ENCODE results near the gene UTS2R.

UTS2R gene

DNA sequence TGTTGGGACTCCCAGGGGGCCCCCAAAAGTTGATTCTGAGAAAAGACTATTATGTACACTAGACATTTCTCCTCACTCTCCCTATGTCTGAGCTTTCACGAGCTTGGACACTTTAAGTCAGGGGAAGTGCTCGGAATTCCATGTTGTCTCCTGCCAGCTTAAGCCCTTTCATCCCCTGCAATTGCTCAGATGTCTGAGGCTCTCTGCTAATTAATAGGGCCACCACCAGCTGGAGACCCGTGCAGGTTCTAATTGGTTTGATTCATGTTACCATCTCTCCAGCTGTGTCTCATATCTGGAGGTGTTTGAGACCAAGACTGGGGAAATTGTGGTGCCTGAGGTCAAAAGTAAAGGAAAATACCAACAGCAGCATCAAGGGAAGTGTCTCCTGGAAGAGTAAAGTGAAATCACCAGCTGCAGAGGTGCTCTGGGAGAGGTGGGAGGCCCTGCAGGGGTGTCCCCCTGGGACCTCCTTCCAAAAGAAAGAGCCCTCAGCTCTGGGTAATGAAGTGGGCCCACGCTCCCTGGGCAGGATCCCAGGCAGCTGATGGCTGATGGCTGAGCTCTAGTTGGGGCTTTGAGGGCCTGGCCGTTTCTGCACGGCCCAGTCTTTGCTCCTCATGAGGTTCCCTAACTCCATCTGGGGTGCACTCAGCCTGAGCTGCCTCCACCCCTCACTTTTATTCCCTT is 5.8 kb upstream of the UTS2R start:
- no peak for DNase-seq
- CTCF ChIA-PET = interaction anchor here (1.2 to 2.0 kb wide), 4 partner anchors 10 to 15 kb away, joined by 3 to 6 read pairs (median 4); no protein-coding TSS in a partner anchor
- Histone ChIP-seq H3K4me3 (ENCODE audit: control insufficient read depth in 1 of 7, extremely low read depth in 1 of 7, insufficient read depth in 4 of 7, low read depth in 2 of 7, low read length in 6 of 7) (no peak overlapping the region), H3K36me3 (ENCODE audit: control insufficient read depth in 4 of 4, insufficient read depth in 4 of 4, low read length in 3 of 4) (no peaks in the 10 kb centered on the region), H3K9me3 (ENCODE audit: control extremely low read depth in 1 of 5, control insufficient read depth in 4 of 5, insufficient read depth in 2 of 5, low read depth in 1 of 5, low read length in 4 of 5) (no peaks in the 10 kb centered on the region), H3K4me1 (ENCODE audit: control extremely low read depth in 1 of 4, control insufficient read depth in 4 of 4, insufficient read depth in 4 of 4, low read length in 3 of 4) (peaks cover 0 to 5% (median 4%) of the 10 kb centered on the region in 4 experiments), H3K27ac (ENCODE audit: insufficient read depth in 1 of 2, low read depth in 1 of 2, low read length in 2 of 2, poor library complexity in 1 of 2, severe bottlenecking in 2 of 2) (no peak overlapping the region), H3K27me3 (replicated peaks in 2 of 5; ENCODE audit: control insufficient read depth in 4 of 5, insufficient read depth in 5 of 5, low read length in 4 of 5) (peaks cover 4 to 31% (median 12%) of the 10 kb centered on the region in 5 experiments)
- POLR2A ChIA-PET = no interaction called here
- WGBS (ENCODE audit: insufficient coverage) = 84% methylated on average over 4 of the region's 6 CpGs

DNA sequence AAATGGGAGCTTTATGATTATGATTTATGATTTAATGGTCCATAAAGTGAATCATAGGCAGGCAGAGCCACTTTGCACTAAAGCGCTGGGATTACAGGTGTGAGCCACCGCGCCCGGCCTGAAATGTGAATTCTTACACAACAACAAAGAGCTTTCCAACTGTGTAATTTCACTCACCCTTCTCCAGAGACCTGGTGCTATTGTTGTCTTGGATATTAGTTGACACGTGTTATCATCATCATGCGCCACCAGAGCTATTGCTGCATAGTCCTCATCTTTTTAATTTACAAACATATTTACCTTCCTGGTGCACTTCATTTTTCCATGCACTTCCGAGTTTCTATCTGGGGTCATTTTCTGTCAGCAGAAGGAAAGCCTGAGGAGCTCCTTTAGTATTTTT is 4.8 kb upstream of the UTS2R start:
- Histone ChIP-seq H3K36me3 (ENCODE audit: control insufficient read depth in 4 of 4, insufficient read depth in 4 of 4, low read length in 3 of 4) (no peaks in the 10 kb centered on the region), H3K27me3 (replicated peaks in 2 of 5; ENCODE audit: control insufficient read depth in 4 of 5, insufficient read depth in 5 of 5, low read length in 4 of 5) (peaks cover 4 to 41% (median 19%) of the 10 kb centered on the region in 5 experiments), H3K4me3 (ENCODE audit: control insufficient read depth in 1 of 7, extremely low read depth in 1 of 7, insufficient read depth in 4 of 7, low read depth in 2 of 7, low read length in 6 of 7) (no peak overlapping the region), H3K9me3 (ENCODE audit: control extremely low read depth in 1 of 5, control insufficient read depth in 4 of 5, insufficient read depth in 2 of 5, low read depth in 1 of 5, low read length in 4 of 5) (no peaks in the 10 kb centered on the region), H3K27ac (ENCODE audit: insufficient read depth in 1 of 2, low read depth in 1 of 2, low read length in 2 of 2, poor library complexity in 1 of 2, severe bottlenecking in 2 of 2) (no peak overlapping the region), H3K4me1 (ENCODE audit: control extremely low read depth in 1 of 4, control insufficient read depth in 4 of 4, insufficient read depth in 4 of 4, low read length in 3 of 4) (peaks cover 0 to 15% (median 12%) of the 10 kb centered on the region in 4 experiments)
- ChIA-PET CTCF (interaction anchor here (0.9 to 2.0 kb wide), 3 partner anchors 14 to 163 kb away, joined by 3 to 6 read pairs (median 4); no protein-coding TSS in a partner anchor), POLR2A (no interaction called here)
- WGBS (ENCODE audit: insufficient coverage) = 100% methylated on average over 5 of the region's 7 CpGs
- no peak for DNase-seq

DNA sequence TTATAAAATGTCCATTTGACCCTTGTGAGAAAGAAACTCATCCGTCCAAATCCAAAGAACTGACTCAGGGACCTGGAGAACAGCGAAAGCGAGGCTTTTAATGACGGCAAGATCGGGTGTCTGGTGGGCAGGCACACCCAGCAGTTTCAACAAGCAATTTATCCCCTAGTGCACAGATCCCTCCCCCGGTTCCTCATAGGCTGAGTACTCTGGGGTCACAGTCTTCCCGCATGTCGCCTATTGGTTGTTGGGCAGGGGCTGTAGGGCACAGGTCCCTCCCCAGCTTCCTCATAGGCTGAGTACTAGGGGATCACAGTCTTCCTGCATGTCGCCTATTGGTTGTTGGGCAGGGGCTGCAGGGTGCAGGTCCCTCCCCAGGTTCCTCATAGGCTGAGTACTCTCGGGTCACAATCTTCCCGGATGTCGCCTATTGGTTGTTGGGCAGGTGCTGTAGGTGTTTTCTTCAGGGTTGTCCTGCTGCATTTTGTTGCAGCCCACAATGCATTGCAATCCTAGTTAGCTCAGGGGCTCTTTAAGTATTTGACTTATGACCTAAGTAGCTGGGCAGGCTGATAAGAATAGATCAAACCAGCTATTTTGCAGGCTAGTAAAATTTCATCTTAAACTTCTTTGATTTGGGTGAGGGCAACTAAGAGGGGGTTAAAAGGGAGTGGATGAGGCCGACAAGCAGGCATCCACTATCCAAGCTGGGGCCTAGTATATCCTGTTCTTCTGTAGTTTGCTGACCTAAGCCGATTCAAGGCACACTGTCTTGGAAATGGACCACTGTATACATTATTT is 3.6 kb upstream of the UTS2R start:
- ChIA-PET POLR2A (interaction anchor here (0.5 kb wide), 1 partner anchor 42 kb away, joined by 10 read pairs; no protein-coding TSS in a partner anchor), CTCF (interaction anchor here (0.9 kb wide), 1 partner anchor 15 kb away, joined by 3 read pairs; no protein-coding TSS in a partner anchor)
- Histone ChIP-seq H3K27me3 (replicated peaks in 2 of 5; ENCODE audit: control insufficient read depth in 4 of 5, insufficient read depth in 5 of 5, low read length in 4 of 5) (peaks cover 7 to 53% (median 23%) of the 10 kb centered on the region in 5 experiments), H3K9me3 (ENCODE audit: control extremely low read depth in 1 of 5, control insufficient read depth in 4 of 5, insufficient read depth in 2 of 5, low read depth in 1 of 5, low read length in 4 of 5) (no peaks in the 10 kb centered on the region), H3K4me3 (ENCODE audit: control insufficient read depth in 1 of 7, extremely low read depth in 1 of 7, insufficient read depth in 4 of 7, low read depth in 2 of 7, low read length in 6 of 7) (no peak overlapping the region), H3K4me1 (ENCODE audit: control extremely low read depth in 1 of 4, control insufficient read depth in 4 of 4, insufficient read depth in 4 of 4, low read length in 3 of 4) (peaks cover 0 to 26% (median 22%) of the 10 kb centered on the region in 4 experiments), H3K27ac (ENCODE audit: insufficient read depth in 1 of 2, low read depth in 1 of 2, low read length in 2 of 2, poor library complexity in 1 of 2, severe bottlenecking in 2 of 2) (peak overlapping the region in 1 of 2 experiments; percentile 54), H3K36me3 (ENCODE audit: control insufficient read depth in 4 of 4, insufficient read depth in 4 of 4, low read length in 3 of 4) (no peaks in the 10 kb centered on the region)
- peak in 1 of 3 donors; percentile 51 for DNase-seq
- WGBS (ENCODE audit: insufficient coverage) = 95% methylated on average over 12 of the region's 14 CpGs

DNA sequence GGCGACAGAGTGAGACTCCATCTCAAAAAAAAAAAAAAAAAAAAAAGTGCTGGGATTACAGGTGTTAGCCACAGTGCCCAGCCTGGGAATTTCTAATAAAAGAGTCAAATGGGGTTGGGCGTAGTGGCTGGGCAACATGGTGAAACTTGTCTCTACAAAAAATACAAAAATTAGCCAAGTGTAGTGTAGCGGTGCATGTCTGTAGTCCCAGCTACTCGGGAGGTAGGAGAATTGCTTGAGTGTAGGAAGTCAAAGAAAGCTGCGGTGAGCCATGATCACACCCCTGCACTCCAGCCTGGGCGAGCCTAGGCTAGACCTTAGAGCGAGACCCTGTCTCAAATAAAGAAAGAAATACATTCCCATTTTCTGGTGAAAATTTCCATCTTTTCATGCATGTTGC is 2.4 kb upstream of the UTS2R start:
- WGBS (ENCODE audit: insufficient coverage) = 93% methylated on average over 5 of the region's 7 CpGs
- no peak overlapping the region for H3K4me3 ChIP-seq (ENCODE audit: control insufficient read depth in 1 of 7, extremely low read depth in 1 of 7, insufficient read depth in 4 of 7, low read depth in 2 of 7, low read length in 6 of 7)
- ChIA-PET CTCF (interaction anchor here (1.5 kb wide), 1 partner anchor 17 kb away, joined by 4 read pairs; no protein-coding TSS in a partner anchor), POLR2A (no interaction called here)
- no peak overlapping the region for H3K27ac ChIP-seq (ENCODE audit: insufficient read depth in 1 of 2, low read depth in 1 of 2, low read length in 2 of 2, poor library complexity in 1 of 2, severe bottlenecking in 2 of 2)
- no peak for DNase-seq
- H3K27me3 ChIP-seq (replicated peaks in 2 of 5; ENCODE audit: control insufficient read depth in 4 of 5, insufficient read depth in 5 of 5, low read length in 4 of 5) = peaks cover 10 to 66% (median 30%) of the 10 kb centered on the region in 5 experiments
- H3K4me1 ChIP-seq (ENCODE audit: control extremely low read depth in 1 of 4, control insufficient read depth in 4 of 4, insufficient read depth in 4 of 4, low read length in 3 of 4) = peaks cover 0 to 26% (median 22%) of the 10 kb centered on the region in 4 experiments
- H3K9me3 ChIP-seq (ENCODE audit: control extremely low read depth in 1 of 5, control insufficient read depth in 4 of 5, insufficient read depth in 2 of 5, low read depth in 1 of 5, low read length in 4 of 5) = no peaks in the 10 kb centered on the region
- H3K36me3 ChIP-seq (ENCODE audit: control insufficient read depth in 4 of 4, insufficient read depth in 4 of 4, low read length in 3 of 4) = no peaks in the 10 kb centered on the region

DNA sequence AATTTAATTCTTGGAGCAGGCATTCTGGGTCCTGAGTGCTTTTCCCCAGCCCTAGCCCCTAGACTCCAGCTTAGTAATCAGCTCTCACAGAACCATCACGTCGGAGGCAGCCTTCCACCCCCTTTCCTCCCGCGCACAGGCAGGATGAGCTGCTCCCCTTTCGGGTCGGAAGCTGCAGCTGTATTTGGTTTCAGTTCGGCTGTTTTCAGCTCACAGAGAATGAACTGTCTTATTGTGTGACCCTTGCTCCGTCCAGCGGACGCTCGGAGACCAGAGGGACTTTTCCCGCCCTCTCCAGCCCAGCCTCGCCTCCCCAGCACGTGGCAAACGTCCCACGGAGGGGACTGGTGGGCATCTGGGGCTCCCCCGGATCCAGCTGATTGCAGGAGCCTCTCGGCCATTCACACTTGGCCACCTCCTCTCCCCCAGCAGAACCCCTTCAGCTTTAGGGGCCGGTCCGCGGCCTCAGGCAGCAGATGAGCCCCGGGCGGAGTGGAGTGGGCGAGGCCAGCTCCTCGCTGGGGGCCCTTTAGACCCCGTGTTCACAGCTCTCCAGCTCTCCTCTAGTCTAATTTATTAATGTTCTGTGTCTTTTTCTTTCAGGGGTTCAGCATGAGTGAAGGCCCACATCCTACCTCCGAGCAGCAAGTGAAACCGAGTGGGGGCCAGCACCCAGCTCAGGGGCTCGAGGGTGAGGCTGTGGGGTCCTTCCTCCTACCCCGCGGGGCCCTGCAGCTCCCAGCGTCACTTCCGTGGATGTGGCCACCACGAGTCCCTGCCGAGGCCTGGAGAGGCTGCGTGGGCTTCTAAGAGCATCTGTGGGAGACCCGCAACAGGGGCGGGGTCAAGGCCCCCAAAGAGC is 863 bp upstream of the UTS2R start:
- peak in 2 of 3 donors; percentile 40 to 47 for DNase-seq
- POLR2A ChIA-PET = interaction anchor here (1.0 to 1.4 kb wide), 2 partner anchors 8 to 29 kb away, joined by 4 read pairs; no protein-coding TSS in a partner anchor
- CTCF ChIA-PET = interaction anchor here (0.5 to 1.8 kb wide), 6 partner anchors 18 to 134 kb away, joined by 3 to 5 read pairs (median 4); no protein-coding TSS in a partner anchor
- Histone ChIP-seq H3K27ac (ENCODE audit: insufficient read depth in 1 of 2, low read depth in 1 of 2, low read length in 2 of 2, poor library complexity in 1 of 2, severe bottlenecking in 2 of 2) (no peak overlapping the region), H3K27me3 (replicated peaks in 2 of 5; ENCODE audit: control insufficient read depth in 4 of 5, insufficient read depth in 5 of 5, low read length in 4 of 5) (peaks cover 10 to 78% (median 33%) of the 10 kb centered on the region in 5 experiments), H3K4me1 (ENCODE audit: control extremely low read depth in 1 of 4, control insufficient read depth in 4 of 4, insufficient read depth in 4 of 4, low read length in 3 of 4) (peaks cover 0 to 33% (median 25%) of the 10 kb centered on the region in 4 experiments), H3K36me3 (ENCODE audit: control insufficient read depth in 4 of 4, insufficient read depth in 4 of 4, low read length in 3 of 4) (no peaks in the 10 kb centered on the region), H3K4me3 (ENCODE audit: control insufficient read depth in 1 of 7, extremely low read depth in 1 of 7, insufficient read depth in 4 of 7, low read depth in 2 of 7, low read length in 6 of 7) (peak overlapping the region in 5 of 7 experiments; percentile 6 to 64 (median 43)), H3K9me3 (ENCODE audit: control extremely low read depth in 1 of 5, control insufficient read depth in 4 of 5, insufficient read depth in 2 of 5, low read depth in 1 of 5, low read length in 4 of 5) (no peaks in the 10 kb centered on the region)
- 30% methylated on average over 29 of the region's 38 CpGs for whole genome bisulfite sequencing (ENCODE audit: insufficient coverage)

DNA sequence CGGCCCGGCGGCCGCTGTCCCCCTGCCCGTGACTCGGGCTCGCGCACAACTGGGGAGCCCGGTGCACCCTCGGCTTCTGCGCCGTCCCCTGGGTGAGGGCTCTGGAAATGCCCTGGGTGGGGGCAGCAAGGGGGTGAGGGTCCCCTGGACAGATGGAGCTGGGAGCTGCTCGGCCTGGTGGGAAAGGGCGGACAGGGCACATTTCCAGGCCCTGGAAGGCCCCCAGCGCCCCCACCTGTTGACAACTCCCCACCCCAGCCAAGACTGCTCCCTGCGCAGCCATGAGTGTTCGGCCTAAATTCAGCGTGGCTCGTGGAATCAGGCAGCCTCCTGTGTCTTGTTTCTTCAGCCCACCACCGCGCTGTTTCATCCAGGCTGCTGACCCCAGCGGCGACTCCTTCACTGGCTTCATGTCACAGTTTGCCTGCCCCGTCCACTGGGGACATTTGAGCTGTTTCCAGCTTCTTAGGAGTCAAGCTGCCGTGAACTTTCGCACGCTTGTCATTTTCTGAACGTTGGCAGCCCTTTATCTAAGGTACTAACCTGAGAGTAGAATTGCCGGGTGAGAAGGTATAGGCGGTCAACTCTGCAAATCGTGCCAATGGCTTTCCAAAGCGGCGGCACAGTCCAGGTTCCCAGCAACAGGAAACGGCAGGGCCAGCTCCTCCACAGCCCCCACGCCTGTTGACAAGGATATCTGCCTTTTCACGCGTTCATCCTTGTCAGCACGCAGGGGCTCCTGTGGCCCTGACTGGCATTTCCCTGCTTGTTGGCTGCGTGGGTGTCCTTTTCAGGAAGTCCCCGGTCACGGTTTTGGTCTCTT is 895 bp downstream of the UTS2R start:
- Histone ChIP-seq H3K4me3 (ENCODE audit: control insufficient read depth in 1 of 7, extremely low read depth in 1 of 7, insufficient read depth in 4 of 7, low read depth in 2 of 7, low read length in 6 of 7) (peak overlapping the region in 1 of 7 experiments; percentile 10), H3K4me1 (ENCODE audit: control extremely low read depth in 1 of 4, control insufficient read depth in 4 of 4, insufficient read depth in 4 of 4, low read length in 3 of 4) (peaks cover 0 to 33% (median 25%) of the 10 kb centered on the region in 4 experiments), H3K27me3 (replicated peaks in 2 of 5; ENCODE audit: control insufficient read depth in 4 of 5, insufficient read depth in 5 of 5, low read length in 4 of 5) (peaks cover 10 to 84% (median 38%) of the 10 kb centered on the region in 5 experiments), H3K27ac (ENCODE audit: insufficient read depth in 1 of 2, low read depth in 1 of 2, low read length in 2 of 2, poor library complexity in 1 of 2, severe bottlenecking in 2 of 2) (no peak overlapping the region), H3K36me3 (ENCODE audit: control insufficient read depth in 4 of 4, insufficient read depth in 4 of 4, low read length in 3 of 4) (no peaks in the 10 kb centered on the region), H3K9me3 (ENCODE audit: control extremely low read depth in 1 of 5, control insufficient read depth in 4 of 5, insufficient read depth in 2 of 5, low read depth in 1 of 5, low read length in 4 of 5) (no peaks in the 10 kb centered on the region)
- WGBS (ENCODE audit: insufficient coverage) = 24% methylated on average over 39 of the region's 41 CpGs
- DNase-seq = peak in 2 of 3 donors; percentile 23 to 41
- ChIA-PET CTCF (interaction anchor here (0.7 kb wide), 1 partner anchor 27 kb away, joined by 3 read pairs; no protein-coding TSS in a partner anchor), POLR2A (no interaction called here)

Measured in common myeloid progenitor, CD34-positive (primary cell).